Embryonic facial prominence (tissue), 1 donor: ENCODE results near the gene VWA7.

Source experiments
- DNase-seq: peaks from one replicate; pipeline ENCODE4 v3.0.0-alpha.2; 2016; ENCODE audit errors: extremely low spot score

VWA7 gene

DNA sequence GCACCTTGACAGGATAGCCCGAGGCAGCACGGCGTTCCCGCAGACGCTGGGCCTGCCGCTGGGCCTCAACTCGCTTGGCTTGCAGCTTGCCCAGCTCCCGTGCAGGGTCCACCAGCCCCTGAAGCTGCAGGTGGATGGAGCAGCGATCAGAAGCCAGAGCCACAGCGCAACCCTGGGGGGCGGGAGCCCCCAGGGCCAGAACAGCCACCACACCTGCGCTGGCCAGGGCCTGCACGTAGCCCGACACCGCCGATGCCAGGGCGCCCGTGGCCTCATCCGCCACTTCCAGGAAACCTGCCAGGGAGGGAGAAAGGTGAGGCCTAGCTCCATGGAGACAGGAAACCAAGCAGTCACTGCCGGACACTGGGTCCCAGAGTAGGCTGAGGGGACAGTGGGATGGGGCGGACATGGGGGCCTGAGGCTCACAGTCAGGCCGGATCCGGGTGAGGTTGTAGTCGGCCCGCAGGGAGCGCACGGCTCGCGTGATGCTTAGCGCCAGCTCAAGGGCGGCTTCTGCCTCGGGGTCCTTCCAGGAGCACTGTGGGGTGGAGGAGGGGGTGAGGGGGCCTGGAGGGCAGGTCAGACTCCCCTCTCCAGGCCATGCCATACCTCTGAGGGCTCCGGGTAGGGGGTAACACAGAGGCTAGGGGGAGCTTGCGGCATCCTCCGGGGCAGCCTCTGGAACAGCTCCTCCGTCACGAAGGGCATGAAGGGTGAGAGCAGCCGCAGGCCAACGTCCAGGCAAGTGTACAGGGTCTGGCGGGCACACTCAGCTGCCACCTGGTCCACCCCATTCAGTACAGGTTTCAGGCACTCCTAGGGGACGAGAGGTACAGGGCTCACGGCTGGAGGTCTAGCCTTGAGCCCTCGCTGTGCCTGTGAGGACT is 2.1 kb upstream of the VWA7 start:
- no peak for DNase-seq

DNA sequence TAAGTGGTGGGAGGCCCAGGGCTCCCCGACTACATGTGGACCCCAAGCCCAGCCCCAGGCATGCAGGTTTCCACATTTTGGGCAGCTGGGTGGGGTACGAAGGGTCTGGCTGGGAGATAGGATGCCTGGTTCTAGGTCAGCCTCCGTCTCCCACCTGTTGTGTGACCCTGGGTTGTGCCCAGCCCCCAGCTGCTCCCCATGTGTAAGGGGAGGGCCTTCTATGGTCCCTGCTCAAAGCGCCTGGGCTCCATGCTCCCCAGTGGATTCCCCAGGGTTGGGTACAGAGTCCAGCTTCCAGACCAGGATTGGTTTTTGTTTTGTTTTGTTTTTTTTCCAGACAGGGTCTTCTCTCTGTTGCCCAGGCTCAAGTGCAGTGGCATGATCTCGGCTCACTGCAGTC is 1.1 kb upstream of the VWA7 start:
- DNase-seq: no peak

DNA sequence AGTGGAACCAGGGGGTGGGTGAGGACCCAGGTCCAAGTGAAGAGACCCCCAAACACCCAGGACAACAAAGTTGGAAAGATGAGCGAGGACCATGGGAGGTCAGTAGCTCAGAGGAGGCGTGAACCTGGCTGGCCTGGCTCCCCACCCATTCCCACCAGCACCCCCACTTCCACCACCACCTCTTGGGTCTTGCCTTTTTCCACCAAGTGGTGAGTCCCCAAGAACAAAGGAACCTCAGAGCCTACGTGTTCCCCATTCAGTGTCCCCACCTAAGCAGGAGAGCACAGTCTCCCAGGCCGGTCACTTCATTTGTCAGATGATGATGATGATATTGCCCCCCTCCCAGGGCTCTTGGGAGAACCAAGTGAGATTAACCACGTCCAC is 531 bp upstream of the VWA7 start:
- no peak for DNase-seq

DNA sequence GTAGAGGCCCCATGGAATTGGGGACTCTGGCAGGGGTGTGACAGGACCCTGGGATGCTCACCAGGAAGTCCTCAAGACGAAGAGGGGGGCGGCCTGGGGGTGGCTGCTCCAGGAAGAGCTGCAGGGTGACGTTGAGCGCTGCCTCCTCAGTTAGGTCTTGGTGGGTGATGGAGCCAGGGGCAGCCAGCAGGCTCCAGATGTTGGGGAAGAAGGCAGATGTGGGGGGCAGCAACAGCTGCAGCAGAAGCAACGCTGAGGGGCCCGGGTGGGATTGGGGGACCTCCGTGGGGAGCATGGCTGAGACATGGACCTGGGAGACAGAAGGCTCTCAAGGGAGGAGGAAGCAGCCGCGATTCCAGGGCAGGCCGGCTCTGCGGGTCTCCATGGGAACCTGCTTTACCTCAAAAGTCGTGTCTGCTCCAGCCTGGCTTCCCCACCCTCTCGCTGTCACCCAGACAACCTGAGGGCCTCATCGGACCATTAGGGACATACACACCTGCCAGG is 591 bp downstream of the VWA7 start:
- DNase-seq: no peak

DNA sequence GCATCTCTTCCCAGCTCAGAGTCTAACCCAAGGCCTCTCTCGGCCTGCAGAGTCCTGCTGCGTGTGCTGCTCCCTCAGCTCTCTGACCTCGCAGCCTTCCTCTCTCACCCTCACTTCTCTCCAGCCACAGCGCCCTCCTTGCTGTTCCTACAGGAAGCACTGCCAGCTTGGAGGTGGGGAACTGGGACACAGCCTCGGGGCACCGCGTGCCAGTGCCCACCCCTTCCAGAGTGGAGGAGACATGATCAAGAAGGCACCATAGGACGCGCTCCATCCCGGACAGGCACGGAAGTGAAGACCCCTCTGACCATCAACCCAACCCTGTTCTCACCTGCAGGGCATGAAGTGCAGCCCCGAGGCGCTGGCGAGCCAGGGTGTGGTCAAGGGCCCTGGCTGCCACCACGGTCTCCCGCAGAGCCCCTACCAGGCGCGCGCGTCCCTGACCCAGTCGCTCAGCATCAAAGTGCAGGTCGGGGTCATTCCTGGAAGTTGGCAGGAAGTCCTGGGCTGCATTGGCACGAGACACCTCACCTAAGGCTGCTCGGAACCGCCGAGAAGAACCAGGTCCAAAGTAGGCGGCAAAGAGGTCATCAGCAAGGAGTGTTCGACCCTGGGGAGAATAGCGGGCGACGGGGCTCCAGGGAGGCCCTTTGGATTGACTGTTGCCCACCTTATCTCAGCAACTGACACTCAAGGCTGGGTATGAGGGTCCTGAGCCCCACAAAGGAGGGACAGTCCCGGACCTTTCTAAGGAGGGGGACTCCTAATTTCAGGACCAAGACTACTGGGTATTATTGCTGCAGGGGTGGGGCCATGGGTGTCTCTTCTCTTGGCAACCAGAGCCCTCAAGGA is 1.3 kb downstream of the VWA7 start:
- no peak for DNase-seq

DNA sequence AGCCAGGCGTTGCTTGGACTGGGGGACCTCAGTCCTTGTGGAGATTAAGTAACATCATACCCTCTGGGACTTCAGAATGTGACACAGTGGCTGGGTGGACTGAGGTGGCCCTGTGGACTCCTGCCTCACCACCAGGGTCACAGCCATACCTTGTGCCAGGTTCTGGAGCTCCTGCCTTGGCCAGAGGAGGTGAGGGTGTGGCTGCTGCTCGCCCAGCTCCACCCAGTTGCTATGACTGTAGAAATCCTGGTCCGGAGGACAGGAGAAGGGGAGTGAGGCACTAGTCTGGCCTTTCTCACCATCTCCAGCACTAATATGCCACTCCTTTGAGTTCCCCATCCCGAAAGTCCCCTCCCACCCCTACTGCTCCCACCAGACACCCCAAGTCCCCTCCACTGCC is 1.9 kb downstream of the VWA7 start:
- DNase-seq: no peak

DNA sequence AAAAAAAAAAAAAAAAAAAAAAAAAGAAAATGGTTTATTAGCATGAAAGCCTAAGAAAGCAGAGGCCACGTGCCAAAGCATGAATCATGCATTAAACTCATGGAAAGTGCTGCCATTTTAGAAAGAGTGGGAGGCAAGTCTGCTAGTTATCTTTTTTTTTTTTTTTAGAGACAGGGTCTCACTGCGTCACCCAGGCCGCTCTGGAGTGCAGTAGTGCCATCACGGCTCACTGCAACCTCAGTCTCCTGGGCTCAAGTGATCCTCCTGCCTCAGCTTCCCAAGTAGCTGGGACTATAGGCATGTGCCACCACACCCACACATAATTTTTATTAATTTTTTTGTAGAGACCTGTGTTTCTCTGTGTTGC is 5.2 kb downstream of the VWA7 start:
- no peak for DNase-seq

DNA sequence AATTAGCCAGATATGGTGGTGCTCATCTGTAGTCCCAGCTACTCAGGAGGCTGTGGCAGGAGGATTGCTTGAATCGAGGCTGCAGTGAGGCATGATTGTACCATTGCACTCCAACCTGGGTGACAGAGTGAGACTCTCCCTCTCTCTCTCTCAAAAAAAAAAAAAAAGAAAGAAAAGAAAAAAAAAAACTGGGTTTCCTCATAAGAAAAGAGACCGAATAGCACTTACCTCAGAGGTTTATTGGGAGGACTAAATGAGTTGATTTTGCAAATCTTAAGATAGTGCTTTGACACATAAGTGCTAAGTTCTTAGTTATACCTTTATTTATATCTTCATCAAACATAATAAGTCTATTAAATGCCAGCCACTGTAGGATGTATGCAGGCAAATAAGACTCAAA is 6.3 kb downstream of the VWA7 start:
- no peak for DNase-seq

DNA sequence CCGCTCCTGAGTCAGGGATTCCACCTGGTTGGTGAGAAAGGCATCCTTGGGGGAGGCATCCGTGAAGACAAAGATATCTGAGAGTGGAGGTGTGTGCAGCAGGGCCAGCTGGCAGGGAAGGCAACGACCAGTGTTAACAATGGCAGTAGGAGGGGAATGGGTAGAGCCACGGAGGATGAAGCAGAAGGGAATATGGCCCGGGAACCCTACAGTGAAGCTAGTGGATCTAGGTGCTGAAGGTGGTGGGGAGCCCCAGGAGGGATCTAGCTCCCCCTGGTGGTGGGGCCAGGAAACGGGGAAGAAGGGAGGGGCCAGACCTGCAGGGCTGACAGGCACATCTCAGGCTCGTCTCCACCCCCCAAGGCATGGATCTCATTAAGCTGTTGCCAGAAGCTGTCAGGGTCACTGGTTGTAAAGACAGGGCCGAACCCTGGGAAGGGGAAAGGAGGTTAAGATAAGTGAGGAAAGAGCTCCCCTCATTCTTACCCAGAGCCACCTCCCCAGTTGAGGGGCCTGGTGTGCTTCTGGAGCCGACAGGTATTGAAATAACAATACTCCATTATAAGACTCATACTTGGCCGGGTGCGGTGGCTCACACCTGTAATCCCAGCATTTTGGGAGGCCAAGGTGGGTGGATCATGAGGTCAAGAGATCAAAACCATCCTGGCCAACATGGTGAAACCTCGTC is 7.3 kb downstream of the VWA7 start:
- no peak for DNase-seq

DNA sequence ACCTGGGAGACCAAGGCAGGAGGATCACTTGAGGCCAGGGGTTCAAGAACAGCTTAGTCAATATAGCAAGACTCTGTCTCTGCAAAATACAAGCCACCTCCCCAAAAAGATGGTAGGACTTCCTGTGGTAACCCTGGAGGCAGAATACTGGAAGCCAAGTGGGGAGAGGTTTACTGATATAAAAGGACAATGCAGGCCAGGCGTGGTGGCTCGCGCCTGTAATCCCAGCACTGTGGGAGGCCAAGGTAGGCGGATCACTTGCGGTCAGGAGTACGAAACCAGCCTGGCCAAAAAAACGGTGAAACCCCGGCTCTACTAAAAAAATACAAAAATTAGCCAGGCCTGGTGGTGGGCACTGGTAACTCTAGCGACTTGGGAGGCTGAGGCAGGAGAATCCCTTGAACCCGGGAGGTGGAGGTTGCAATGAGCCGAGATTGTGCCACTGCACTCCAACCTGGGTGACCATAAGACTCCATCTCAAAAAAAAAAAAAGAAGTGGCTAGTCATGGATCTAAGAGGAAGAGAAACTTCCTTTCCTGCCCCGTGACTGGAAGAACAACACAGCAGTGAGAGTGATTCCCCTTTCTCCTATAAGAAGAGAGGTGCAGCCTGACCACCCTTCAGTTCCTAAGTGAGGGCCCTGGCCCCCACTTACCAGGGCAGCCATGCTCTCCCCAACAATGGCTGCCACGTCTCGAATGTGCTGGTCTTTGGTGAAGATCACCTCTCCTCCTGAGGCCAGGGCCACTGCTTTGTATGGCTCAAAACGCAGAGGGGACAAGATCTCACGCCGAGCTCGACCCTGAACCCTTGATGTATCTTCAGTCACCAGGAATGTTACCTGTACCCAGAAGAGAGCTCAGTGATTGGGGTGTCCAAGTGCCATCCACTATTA is 8.5 kb downstream of the VWA7 start:
- DNase-seq: no peak

DNA sequence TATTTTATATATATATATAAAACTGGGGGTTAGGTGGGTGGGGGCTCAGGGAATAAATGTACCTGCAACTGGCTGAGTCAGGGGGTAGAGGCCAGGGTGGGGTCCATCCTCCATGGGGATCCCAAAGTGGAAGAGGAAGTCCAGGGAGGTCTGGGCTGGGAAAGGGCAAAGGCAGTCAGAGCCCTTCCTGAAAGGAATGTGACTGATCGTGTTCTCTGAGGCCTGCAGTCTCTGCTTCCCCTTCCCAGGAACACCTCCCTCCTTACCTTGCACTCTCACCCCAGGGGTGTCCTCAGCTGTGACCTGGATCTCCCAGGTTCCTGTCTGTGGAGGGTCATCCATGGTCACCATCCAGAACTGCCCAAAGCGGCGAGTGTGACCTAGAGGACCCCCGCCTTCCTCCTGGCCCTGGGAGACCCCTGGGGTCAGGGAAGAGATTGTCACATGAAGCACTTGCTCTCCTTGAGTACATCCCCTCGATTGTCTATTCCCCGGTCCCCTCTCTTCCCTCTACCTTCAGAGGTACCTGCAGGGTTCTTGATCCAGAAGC is 10.0 kb downstream of the VWA7 start:
- DNase-seq: no peak

DNA sequence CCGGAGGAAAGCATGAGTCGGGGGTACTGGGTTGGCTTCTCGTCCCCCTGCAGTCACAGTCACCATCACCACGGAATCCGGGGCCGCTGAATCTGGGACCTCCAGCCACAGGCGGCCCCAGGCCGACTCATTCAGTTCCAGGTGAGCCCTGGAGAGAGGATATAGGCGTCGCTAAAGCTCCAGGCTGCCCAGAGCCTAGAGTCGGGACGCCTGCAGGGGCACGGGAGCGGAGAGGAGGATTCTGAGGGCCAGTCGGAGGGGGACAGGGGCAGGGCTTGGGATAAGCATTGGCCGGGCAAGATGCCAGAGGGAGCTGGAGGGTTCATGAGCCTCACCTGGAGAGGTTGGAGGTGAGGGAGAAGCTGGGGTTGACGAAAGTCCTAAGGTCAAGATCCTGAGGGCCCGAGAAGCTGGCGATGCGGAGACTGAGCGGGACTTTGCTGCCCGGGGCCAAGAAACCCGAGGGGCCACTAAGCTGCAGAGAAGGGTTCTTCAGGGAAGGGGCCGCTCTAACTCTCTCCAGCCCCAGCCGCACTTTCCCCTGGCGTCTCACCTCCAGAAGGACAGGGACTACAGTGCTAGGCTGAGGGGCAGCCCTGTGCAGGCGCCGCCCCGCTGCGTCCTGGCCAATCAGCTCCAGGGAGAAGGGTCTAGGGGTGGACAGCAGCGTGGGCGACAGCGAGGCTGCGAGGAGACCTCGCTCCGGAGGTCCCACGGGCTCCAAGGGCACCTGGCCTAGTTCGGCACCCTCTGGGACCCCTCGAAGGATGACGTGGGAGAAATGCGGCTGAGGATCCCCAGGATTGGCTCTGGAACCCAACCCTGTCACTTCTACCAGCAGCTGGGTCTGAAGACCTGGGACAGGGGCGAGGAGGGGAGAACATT is 11.0 kb downstream of the VWA7 start:
- no peak for DNase-seq

DNA sequence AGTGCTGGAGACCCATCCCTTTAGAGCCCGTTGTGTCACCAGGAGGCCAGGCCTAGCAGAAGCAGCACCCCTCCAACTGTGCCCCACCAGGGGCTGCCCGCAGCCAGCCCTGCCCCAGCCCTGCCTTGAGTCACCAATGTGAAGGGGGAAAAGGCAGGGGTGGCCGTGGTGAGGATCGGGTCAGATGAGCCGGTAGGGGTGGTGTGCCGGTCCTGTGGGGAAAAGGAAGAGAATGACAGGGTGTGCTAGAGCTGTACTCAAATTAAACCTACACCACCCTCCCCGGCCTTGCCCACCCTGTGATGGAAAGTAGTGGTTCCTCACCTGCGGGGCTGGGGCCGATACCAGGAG is 11.6 kb downstream of the VWA7 start:
- DNase-seq: no peak

DNA sequence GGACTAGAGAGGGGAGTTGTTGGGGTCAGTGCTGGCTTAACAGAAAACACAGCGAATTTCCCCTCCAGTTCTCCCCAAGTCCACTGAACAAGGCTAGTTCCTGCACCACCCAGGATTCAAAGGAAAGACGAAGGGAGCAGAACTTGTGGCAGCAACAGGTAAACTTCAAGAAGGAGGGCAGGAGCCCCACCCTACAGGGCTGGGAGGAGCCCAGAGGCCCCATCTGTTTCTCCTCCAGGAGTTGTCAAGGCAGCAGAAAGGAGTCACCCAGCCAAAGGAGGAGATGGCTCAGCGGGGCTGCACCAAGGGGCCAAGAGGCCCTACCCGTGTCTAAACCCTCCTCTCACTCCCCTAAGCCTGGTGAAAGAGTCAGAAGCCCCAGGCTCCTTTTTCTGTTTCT is 12.9 kb downstream of the VWA7 start:
- no peak for DNase-seq

DNA sequence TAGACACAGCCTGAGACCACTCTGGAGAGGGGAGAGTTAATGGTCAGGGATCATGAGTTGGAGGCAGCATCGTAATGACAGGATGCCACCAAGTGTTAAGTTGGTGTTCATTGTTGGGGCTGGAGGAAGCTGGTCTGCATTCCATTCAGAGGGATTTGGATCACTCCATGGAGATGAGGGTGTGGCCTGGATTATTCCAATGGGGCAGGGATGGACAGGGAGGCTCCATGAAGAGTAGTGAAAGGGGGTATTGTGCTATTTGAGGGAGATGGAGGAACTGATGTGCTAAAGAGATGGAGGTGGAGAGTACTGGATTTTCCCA is 13.5 kb downstream of the VWA7 start:
- DNase-seq: no peak

DNA sequence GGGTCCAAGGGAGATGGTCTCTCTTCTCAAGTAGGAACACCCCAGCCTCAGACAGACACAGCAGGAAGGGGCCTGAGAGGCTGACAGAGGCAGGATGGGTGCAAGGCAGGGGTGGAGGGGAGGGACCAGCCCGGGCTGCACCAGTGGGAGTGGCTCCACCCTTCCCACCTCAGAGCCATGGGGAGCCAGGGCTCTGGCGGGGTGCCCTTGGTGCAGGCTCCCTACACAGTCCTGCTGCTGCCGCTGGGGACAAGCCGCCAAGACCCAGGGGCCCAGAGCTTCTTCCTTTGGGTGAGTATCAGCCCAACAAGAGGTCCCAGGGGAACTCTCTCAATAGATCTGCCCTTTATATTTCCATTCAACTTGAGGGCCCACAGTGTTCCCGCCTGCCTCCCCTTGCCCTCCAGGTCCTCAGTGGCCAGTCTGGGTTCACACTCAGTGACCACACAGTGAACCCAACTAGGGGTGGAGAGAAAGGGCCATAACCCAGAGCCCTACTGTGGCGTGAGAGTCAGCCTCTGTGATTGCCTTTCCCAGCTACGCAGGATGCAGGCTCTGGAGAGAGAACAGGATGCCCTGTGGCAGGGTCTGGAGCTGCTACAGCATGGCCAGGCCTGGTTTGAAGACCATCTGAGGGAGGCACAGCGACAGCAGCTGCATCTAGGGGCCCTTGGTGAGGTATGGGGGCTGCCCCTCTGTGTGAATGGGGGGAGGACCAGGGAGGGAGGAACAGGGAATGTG is 14.1 kb downstream of the VWA7 start:
- DNase-seq: no peak

DNA sequence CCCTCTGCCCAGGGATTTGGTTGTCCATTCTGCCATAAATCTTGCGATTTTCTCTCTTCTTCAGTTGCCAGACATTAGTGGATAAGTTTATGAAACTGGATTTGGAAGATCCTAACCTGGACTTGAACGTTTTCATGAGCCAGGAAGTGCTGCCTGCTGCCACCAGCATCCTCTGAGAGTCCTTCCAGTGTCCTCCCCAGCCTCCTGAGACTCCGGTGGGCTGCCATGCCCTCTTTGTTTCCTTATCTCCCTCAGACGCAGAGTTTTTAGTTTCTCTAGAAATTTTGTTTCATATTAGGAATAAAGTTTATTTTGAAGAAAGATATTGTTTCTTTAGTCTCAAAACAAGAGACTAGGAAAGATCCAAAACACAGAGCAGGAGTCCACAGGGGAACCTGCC is 14.8 kb downstream of the VWA7 start, which contains the start of gene SAPCD1:
Gene SAPCD1 (plus strand): TSS at position 301 of the 400 bp plus-strand sequence. CDS start 399 bp downstream, outside the sequence.
- DNase-seq: no peak

DNA sequence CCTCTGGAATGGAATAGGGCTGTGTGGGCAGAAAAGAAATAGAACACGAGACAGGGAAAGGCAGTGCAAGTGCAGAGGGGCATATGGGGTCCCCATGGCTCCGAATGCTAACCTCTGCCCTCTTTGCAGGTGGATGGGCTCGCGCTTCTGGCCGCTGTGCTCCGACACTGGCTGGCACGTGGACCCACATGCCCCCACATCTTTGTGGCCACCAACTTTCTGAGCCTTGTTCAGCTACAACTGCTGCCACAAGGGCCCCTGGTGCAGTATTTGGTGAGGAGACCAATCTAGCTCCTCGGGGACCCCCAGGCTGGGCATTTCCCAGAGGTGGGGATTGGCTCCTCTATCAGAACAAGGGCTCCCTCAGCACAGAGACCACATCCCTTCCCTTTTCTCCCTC is 15.8 kb downstream of the VWA7 start:
- DNase-seq: no peak

DNA sequence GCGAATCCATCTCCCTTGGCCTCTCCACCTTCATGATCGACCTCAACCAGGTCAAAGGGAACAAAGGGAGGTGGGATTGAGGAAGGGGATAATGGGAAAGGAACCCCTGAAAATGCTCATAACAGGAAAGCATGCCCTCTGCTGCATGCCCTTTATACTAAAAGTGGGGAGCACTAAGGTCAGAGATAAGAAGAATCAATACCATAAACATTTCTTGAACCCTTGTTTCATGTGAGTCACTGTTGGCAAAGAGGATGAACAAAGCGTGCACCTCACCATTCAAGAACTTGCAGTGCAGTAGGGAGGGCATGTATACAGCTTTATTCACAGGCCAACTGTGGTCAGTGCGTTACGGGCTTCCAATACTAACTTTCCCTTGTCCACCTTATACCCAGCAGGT is 16.3 kb downstream of the VWA7 start:
- no peak for DNase-seq
